ENCODE results near the gene KIF26B.

Gene KIF26B

DNA sequence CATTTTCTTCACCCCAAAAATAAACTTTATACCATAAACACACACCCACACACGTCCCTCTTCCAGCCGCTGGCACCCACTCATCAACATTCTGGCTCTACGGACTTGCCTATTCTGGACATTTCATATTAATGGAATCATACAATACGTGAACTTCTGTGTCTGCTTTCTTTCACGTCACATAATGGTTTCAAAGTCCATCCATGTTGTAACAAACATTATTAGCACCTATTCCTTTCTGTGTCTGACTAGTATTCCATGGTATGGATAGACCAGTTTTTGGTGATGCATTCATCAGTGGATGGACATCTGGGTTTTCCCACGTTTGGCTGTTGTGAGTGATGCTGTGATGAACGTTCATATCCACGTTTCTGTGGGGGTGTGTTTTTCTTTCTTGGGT, 323.2 kb downstream of the KIF26B start:
- no peak overlapping the region for H3K4me3 ChIP-seq (ENCODE audit: control insufficient read depth, low read depth, low read length)
- DNase-seq (ENCODE audit: low read depth) = no peak
- TF ChIP-seq, protein P1, sequence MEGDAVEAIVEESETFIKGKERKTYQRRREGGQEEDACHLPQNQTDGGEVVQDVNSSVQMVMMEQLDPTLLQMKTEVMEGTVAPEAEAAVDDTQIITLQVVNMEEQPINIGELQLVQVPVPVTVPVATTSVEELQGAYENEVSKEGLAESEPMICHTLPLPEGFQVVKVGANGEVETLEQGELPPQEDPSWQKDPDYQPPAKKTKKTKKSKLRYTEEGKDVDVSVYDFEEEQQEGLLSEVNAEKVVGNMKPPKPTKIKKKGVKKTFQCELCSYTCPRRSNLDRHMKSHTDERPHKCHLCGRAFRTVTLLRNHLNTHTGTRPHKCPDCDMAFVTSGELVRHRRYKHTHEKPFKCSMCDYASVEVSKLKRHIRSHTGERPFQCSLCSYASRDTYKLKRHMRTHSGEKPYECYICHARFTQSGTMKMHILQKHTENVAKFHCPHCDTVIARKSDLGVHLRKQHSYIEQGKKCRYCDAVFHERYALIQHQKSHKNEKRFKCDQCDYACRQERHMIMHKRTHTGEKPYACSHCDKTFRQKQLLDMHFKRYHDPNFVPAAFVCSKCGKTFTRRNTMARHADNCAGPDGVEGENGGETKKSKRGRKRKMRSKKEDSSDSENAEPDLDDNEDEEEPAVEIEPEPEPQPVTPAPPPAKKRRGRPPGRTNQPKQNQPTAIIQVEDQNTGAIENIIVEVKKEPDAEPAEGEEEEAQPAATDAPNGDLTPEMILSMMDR (IDR thresholded peaks at IDR 0.05; ENCODE audit: control insufficient read depth, insufficient read depth, low read depth, low read length, missing control alignments) = no peak

DNA sequence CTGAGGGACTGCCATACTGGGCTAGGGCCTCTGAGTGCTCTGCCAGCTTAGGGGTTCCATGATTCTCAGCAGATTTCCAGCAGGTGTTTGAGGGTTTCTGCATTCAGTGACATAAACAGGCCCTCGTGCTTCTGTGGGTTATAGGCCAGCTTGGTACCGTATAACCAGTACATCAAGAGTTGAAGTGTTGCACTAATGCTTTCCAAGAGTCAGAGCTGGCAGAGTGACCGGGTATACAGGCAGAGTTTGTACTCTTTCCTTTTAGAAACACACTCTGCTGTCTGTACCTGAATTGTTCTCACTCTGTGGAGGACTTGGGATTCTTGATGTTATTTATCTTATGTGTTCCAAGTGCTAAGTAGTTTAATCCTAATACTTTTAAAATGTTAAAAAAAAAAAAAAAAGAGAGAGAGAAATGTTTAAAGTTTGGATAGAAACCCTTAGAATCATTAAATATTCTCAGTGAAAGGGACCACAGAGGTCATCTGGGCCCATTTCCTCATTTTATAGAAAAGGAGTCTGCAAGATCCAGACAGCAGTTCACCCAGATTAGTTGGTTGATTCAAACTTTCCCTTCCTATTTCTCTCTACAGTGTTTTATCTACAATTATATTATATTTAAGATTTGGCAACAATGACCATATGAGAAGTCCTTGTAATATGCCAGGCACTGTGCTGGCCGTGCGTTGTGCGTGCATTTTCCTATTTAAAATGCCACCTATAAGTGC, 325.8 kb downstream of the KIF26B start:
- TF ChIP-seq, protein P1 (IDR thresholded peaks at IDR 0.05; ENCODE audit: control insufficient read depth, insufficient read depth, low read depth, low read length, missing control alignments) = no peak
- no peak for DNase-seq (ENCODE audit: low read depth)
- no peak overlapping the region for H3K4me3 ChIP-seq (ENCODE audit: control insufficient read depth, low read depth, low read length)

DNA sequence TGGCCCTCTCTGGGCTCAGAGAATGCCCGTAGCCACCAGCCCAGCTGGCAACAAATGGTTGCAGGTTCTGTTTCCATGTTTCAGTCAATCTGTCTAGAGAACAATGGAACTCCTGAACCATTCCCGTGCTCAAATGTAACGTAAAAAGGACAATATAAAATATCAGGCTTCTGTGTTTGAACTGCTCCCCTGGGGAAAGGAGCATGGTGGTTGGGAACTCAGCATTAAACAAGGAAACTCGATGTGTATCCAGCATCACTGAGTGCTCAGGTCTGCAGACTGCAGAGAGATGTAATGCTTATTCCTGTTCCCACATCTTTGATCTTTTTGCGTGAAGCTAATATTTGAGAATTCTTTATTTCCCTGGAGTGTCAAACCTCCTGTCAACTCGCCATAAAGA, 326.5 kb downstream of the KIF26B start:
- H3K4me3 ChIP-seq (ENCODE audit: control insufficient read depth, low read depth, low read length) = no peak overlapping the region
- TF ChIP-seq, protein P1 (IDR thresholded peaks at IDR 0.05; ENCODE audit: control insufficient read depth, insufficient read depth, low read depth, low read length, missing control alignments) = no peak
- DNase-seq (ENCODE audit: low read depth) = no peak

DNA sequence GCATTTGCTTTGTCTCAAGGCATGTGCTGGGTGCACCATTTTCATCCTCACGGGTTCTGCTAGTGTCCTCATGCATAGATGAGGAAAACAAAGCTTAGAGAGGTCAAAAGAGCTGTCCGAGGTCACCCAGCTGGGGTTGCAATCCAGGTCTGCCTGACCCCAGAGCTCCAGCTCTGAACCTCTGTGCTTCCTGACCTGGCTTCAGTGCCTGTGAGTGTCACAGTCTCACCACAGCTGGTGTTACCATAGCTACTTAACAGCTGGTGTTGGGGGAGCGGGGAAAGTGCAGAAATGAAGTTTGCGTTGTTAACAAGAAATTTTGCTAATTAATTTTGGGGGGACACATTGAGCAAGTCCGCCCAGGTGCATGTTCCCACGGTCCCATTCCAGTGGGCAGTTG, 328.5 kb downstream of the KIF26B start:
- TF ChIP-seq, protein P1 (IDR thresholded peaks at IDR 0.05; ENCODE audit: control insufficient read depth, insufficient read depth, low read depth, low read length, missing control alignments) = no peak
- H3K4me3 ChIP-seq (ENCODE audit: control insufficient read depth, low read depth, low read length) = no peak overlapping the region
- no peak for DNase-seq (ENCODE audit: low read depth)

DNA sequence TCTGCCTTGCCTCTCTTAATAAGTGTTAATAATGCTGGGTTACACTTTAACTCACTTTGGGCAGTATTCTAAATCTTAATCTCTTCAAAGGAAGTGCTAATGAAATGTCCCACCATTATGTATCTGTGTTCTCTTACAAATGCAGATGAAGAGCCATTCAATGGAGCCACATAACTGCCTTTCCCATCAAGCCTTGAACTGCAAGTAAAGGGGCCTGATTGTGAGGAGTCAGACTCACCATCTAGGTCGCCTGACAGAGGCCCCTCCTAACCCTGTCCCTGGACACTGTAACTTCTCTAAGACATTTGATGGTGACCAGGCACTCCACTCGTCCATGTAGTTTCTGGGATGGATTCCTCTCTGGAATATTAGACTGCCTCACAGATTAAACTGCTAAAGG, 329.4 kb downstream of the KIF26B start:
- no peak for DNase-seq (ENCODE audit: low read depth)
- no peak overlapping the region for H3K4me3 ChIP-seq (ENCODE audit: control insufficient read depth, low read depth, low read length)
- TF ChIP-seq, protein P1 (IDR thresholded peaks at IDR 0.05; ENCODE audit: control insufficient read depth, insufficient read depth, low read depth, low read length, missing control alignments) = no peak

DNA sequence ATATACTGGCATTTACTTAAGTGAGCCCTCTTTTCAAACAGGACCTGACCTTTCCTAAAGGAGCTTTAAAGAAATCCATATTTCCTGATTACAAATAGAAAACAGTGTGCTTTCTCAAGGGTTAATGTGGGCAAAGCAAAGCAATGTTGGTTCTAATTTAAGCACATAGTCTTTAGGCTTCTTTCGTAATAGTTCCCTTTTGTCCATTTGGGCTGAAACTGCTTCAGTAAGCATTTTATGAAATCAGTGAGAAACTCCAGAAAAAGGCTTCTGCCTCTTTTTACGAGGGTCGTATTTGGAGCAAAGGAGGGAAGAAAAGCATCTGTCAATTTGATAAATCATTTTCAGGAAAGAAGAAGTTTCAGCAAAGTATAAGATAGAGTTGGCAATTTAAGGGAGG, 331.2 kb downstream of the KIF26B start:
- H3K4me3 ChIP-seq (ENCODE audit: control insufficient read depth, low read depth, low read length) = no peak overlapping the region
- TF ChIP-seq, protein P1 (IDR thresholded peaks at IDR 0.05; ENCODE audit: control insufficient read depth, insufficient read depth, low read depth, low read length, missing control alignments) = no peak
- no peak for DNase-seq (ENCODE audit: low read depth)

Data from AG09309 (cell line).